GM20000 (cell line): ENCODE results near the gene KLRF2.

Experiments
- DNase-seq: peaks from one replicate; pipeline ENCODE4 v3.0.0; 2012; ENCODE audit warnings: low spot score
- TF ChIP-seq, protein P1 (sequence below): IDR thresholded peaks from 2 replicates; pipeline ENCODE4 v1.5.1; 2012; ENCODE audit warnings: mild to moderate bottlenecking, control low read depth; ENCODE audit errors: extremely low read depth, missing control alignments

KLRF2 gene

DNA sequence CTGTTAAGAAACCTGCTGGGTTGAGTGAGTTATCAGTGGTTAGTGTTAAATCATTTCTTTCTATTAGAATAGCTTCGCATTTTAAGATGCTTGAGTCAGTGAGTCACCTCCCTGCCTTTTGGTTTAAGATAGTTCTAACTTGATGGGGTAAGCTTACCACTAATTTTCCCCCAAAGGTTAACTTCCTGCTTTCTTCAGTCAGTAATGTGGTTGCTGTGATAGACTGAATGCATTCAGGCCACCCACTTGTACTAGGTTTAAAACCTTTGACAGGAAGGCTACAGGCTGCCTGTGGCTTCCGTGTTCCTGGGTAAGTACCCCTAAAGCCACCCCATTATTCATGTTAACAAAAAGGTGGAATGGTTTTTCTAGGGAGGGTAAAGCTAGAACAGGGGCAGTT lies 25.6 kb downstream of the KLRF2 start:
- TF ChIP-seq, protein P1, sequence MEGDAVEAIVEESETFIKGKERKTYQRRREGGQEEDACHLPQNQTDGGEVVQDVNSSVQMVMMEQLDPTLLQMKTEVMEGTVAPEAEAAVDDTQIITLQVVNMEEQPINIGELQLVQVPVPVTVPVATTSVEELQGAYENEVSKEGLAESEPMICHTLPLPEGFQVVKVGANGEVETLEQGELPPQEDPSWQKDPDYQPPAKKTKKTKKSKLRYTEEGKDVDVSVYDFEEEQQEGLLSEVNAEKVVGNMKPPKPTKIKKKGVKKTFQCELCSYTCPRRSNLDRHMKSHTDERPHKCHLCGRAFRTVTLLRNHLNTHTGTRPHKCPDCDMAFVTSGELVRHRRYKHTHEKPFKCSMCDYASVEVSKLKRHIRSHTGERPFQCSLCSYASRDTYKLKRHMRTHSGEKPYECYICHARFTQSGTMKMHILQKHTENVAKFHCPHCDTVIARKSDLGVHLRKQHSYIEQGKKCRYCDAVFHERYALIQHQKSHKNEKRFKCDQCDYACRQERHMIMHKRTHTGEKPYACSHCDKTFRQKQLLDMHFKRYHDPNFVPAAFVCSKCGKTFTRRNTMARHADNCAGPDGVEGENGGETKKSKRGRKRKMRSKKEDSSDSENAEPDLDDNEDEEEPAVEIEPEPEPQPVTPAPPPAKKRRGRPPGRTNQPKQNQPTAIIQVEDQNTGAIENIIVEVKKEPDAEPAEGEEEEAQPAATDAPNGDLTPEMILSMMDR, result no peak
- DNase-seq, result no peak

DNA sequence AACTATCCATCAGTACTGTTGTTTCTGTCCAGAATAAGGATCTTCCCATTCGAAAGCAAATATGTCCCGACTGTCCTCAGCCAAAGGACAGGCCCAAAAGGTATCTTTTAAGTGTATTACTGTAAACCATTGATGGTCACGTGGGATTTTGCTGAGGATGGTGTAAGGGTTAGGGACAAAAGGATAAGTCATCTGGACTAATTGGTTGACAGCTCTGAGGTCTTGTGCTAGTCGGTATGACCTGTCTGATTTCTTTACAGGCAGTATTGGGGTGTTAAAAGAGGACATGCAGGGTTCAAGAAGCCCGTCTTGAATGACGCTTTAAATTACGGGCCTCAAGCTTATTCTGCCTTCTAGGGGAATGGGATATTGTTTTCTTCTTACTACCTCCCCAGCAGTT lies 26.5 kb downstream of the KLRF2 start:
- TF ChIP-seq, protein P1, result no peak
- DNase-seq, result no peak

DNA sequence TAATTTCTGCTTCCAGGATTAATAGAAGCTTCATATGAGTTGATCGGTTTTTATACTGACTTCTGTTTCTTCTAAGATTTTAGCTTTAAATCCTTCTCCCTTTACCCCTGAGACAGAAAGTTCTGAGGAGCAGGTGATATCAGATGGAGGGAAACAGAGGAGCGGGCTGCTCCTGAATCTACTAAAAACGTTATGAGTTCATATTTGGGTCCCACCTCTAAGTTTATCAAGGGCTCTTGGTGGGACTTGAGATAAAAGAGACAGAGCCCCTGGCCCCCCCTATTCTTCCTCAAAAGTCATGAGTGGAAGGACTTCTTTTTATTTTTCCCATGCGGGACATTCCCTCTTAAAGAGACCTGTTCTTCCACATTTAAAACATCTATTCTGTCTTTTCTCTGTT lies 27.1 kb downstream of the KLRF2 start:
- DNase-seq, result no peak
- TF ChIP-seq, protein P1, result no peak

DNA sequence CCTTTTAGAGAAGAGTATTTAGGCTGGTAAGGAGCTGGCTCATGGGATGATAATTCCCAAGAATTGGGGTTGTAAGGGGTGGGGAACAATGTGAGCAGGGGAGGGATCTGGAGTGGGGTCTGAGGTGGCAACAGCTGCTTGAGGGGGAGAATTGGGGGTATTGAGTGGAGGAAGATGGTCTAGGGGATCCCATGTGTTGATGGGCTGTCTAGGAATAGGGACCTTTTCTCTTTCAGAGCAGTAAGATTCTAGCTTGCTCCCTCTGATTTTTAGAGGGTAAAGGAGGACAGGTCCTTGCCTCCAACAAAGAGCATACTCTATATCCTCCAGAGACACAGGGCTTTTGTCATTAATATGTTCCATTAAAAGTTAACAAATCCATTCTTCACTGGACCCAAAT lies 28.4 kb downstream of the KLRF2 start:
- TF ChIP-seq, protein P1, result no peak
- DNase-seq, result no peak

DNA sequence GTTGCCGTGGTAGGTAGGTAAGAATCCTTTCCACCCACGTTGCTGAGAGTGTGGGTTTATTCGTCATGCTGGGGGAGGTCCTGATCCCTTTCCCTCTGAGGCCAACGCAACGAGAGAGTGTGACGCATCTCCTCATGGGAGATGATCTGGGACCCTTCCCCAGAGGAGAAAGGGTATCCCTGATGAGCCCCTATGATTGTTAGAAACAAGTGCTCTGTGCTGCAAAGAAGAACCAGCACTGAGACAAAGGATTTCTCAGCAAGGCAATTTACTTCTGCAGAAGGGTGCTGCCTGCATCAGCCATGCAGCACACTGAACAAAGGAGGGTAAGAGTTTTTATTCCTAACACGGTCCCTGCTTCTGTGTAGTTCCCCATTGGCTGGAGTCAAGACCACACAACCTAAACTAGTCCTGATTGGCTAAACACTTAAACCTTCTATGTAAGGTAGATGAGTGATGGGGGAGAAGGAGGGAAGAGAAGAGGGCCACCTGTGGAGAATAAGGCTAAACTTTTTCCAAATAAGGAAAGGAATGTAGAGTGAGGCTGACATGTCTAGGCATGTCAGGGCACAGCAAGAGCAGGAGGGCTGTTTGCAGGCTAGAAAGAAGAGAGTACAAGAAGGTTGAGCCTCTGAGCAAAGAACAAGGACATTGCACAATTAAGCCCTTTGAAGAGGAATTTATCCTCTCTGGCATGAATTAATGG lies 29.6 kb downstream of the KLRF2 start:
- no peak for DNase-seq
- TF ChIP-seq, protein P1, result no peak

DNA sequence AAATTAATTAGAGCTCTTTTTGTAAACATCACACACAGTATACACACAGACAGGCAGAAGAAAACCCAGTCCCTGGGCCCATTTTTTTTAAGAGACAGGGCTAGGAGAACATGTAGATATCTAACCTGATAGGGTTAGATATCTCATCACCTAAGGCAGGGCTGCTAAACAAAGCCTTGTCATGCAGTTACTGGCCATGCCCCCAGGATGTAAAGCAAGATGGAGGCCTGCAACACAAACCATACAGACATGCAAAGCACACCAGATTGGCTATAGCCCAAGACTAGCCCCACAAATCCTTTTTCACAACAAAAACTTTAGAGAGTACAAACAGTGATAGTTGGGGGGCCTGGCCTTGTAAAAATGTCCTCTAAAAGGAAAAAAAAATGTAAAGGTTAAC lies 30.4 kb downstream of the KLRF2 start:
- DNase-seq, result no peak
- TF ChIP-seq, protein P1, result no peak

DNA sequence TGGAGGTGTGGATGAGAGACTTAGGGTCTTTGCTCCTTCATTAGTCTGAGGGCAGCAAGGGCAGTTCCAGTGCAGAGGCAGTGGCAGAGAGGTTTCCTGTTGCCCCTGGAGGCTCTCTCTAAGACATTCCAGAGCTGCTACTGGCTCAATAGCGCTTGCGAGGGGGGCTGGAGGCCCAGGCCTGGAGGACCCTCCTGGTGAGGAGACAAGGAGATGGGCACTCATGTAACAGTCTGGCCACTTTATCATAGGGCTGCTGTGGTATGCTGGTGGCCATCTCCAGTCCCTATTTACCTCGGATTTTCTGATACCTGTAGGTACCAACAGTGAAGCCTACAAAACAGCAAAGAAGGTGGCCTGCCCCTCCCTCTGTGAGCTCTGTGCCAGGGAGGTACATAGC lies 38.2 kb downstream of the KLRF2 start:
- no peak for DNase-seq
- TF ChIP-seq, protein P1, result no peak
